Testis (tissue), 3 donors: ENCODE data around the gene SFMBT1. TPM values are rescaled to one million over a fixed set of nuclear protein-coding genes. Genes with fewer than 3 reads are reported as not detected.

ENCODE experiments used
- DNase-seq: peaks from one replicate; pipeline ENCODE4 v3.0.0-alpha.2; 2019
- H3K27ac ChIP-seq, 2 donors: fragments of 200-600 bp; sonication (generic); one replicate each; pipeline ENCODE4 v1.5.1; 2019
- H3K27me3 ChIP-seq: fragments of 200-600 bp; sonication (generic); one replicate; pipeline ENCODE4 v1.5.1; 2019
- H3K36me3 ChIP-seq: fragments of 200-600 bp; sonication (generic); one replicate; pipeline ENCODE4 v1.5.1; 2017; ENCODE audit warnings: low read depth; ENCODE audit errors: missing control alignments
- H3K4me1 ChIP-seq: fragments of 200-600 bp; sonication (generic); one replicate; pipeline ENCODE4 v1.5.1; 2019
- H3K4me3 ChIP-seq, 2 donors: fragments of 200-600 bp; sonication (generic); one replicate each; pipeline ENCODE4 v1.5.1; 2017 to 2019
- H3K9me3 ChIP-seq: fragments of 200-600 bp; sonication (generic); one replicate; pipeline ENCODE4 v1.5.1; 2017
- CTCF ChIP-seq, 3 experiments: fragments of 450-650 bp in 2 of 3; fragments of 200-600 bp in 1 of 3; sonication (generic) in 1 of 3; IDR thresholded peaks; one replicate each; pipeline ENCODE4 v1.5.1; 2016 to 2019; ENCODE audit warnings: antibody characterized with exemption in 3 of 3, mild to moderate bottlenecking in 2 of 3, moderate library complexity in 1 of 3
- POLR2A ChIP-seq: fragments of 450-650 bp; IDR thresholded peaks from one replicate; pipeline ENCODE4 v1.6.1; 2017; ENCODE audit warnings: antibody characterized with exemption, mild to moderate bottlenecking, moderate library complexity
- WGBS, 2 donors: methylation state at CpG; one replicate each; pipeline ENCODE4 v1.1.5; 2018; 5-methylcytosine and 5-hydroxymethylcytosine counted together
- intact Hi-C: fragments of 100-400 bp; cut with DNase I; formaldehyde crosslinking; loops from one replicate; pipeline ENCODE4 v1.15.1; 2023; ENCODE audit warnings: low total_unique reads
- polyA plus RNA-seq: library from polyadenylated mRNA; stranded (reverse); fragments of 350-450 nt; fragmentation: Illumina TruSeq; extraction: RNeasy Lipid Tissue Mini Kit (QIAGEN cat#74804); gene quantifications from one replicate; pipeline ENCODE4 v1.2.3, GENCODE V29; 2014; ENCODE audit warnings: low read depth, low replicate concordance; ENCODE audit not compliant: insufficient read depth
- total RNA-seq, 2 donors: library from RNA; depleted of rRNA; stranded (reverse); fragments of >200 nt; gene quantifications; one replicate each; pipeline ENCODE4 v1.2.3, GENCODE V29; 2016

The SFMBT1 gene
- total and polyA plus RNA-seq, 3 donors from 2014 or later, result 82.4 to 158 (median 143) TPM

- no peaks in the 10 kb centered on the region for H3K27me3 ChIP-seq
- no peak overlapping the region for H3K27ac ChIP-seq
- no peaks in the 10 kb centered on the region for H3K9me3 ChIP-seq
- TF ChIP-seq CTCF (IDR thresholded peaks at IDR 0.05), result no peak
- TF ChIP-seq POLR2A, result no peak
- peak; percentile 48 for DNase-seq
- H3K4me1 ChIP-seq, result no peaks in the 10 kb centered on the region
- H3K36me3 ChIP-seq, result no peaks in the 10 kb centered on the region
- intact Hi-C loops, result no loop called here
- H3K4me3 ChIP-seq, result no peak overlapping the region
- 72 to 78% methylated on average over 2 to 6 of the region's 6 CpGs for WGBS, 2 donors
Observed at GRCh38 chr3:53089511-53089910, 43.6 kb upstream of the SFMBT1 start.

GRCh38 chr3:53085476-53085875 is 39.6 kb upstream of the SFMBT1 start:
- H3K27ac ChIP-seq, result no peak overlapping the region
- intact Hi-C loops, result no loop called here

GRCh38 chr3:53084310-53085001 is 38.6 kb upstream of the SFMBT1 start:
- Histone ChIP-seq H3K36me3 (no peaks in the 10 kb centered on the region), H3K4me3 (no peak overlapping the region), H3K4me1 (no peaks in the 10 kb centered on the region), H3K9me3 (no peaks in the 10 kb centered on the region), H3K27me3 (no peaks in the 10 kb centered on the region), H3K27ac (no peak overlapping the region)
- no peak for DNase-seq
- no peak for TF ChIP-seq CTCF (IDR thresholded peaks at IDR 0.05)
- no peak for TF ChIP-seq POLR2A
- intact Hi-C loops, result no loop called here
- 80 to 89% methylated on average over 12 of the region's 12 CpGs for WGBS, 2 donors

More at GRCh38 chr3:53085476-53085875, 39.6 kb upstream of the SFMBT1 start:
- Histone ChIP-seq H3K4me1 (no peaks in the 10 kb centered on the region), H3K36me3 (no peaks in the 10 kb centered on the region), H3K4me3 (no peak overlapping the region), H3K9me3 (no peaks in the 10 kb centered on the region), H3K27me3 (no peaks in the 10 kb centered on the region)
- DNase-seq, result no peak
- WGBS, 2 donors, result 76 to 85% methylated on average over 10 of the region's 10 CpGs
- no peak for TF ChIP-seq POLR2A
- TF ChIP-seq CTCF (IDR thresholded peaks at IDR 0.05), result no peak

- whole genome bisulfite sequencing, 2 donors, result 39 to 66% methylated on average over 3 of the region's 3 CpGs
- H3K9me3 ChIP-seq, result no peaks in the 10 kb centered on the region
- no peak for TF ChIP-seq CTCF (IDR thresholded peaks at IDR 0.05)
- no peak for DNase-seq
- no peak overlapping the region for H3K27ac ChIP-seq
- no peak overlapping the region for H3K4me3 ChIP-seq
- intact Hi-C loops, result no loop called here
- no peaks in the 10 kb centered on the region for H3K36me3 ChIP-seq
- no peaks in the 10 kb centered on the region for H3K27me3 ChIP-seq
- H3K4me1 ChIP-seq, result no peaks in the 10 kb centered on the region
Observed at GRCh38 chr3:53083949-53084309, 38.1 kb upstream of the SFMBT1 start.

- intact Hi-C loops, result no loop called here
- Histone ChIP-seq H3K4me1 (no peaks in the 10 kb centered on the region), H3K4me3 (no peak overlapping the region), H3K27me3 (no peaks in the 10 kb centered on the region), H3K9me3 (no peaks in the 10 kb centered on the region), H3K27ac (no peak overlapping the region), H3K36me3 (no peaks in the 10 kb centered on the region)
- WGBS, 2 donors, result 59 to 71% methylated on average over 8 of the region's 8 CpGs
- DNase-seq, result peak; percentile 13
- TF ChIP-seq POLR2A (no peak), CTCF (IDR thresholded peaks at IDR 0.05) (no peak)
Observed at GRCh38 chr3:53083521-53083920, 37.6 kb upstream of the SFMBT1 start.
